ENCODE measurements around the gene RBCK1. TPM values are rescaled to one million over a fixed set of nuclear protein-coding genes. Genes with fewer than 3 reads are reported as not detected.
A peak's percentile ranks its signal among the peaks of the same experiment; 100 is the strongest.

Gene RBCK1
- total and polyA plus RNA-seq, 9 of the 15 experiments (the other 6 are each of a cell fraction or from before 2014, with no cell fraction given) = 5.9 to 59.3 (median 26.5) TPM

DNA sequence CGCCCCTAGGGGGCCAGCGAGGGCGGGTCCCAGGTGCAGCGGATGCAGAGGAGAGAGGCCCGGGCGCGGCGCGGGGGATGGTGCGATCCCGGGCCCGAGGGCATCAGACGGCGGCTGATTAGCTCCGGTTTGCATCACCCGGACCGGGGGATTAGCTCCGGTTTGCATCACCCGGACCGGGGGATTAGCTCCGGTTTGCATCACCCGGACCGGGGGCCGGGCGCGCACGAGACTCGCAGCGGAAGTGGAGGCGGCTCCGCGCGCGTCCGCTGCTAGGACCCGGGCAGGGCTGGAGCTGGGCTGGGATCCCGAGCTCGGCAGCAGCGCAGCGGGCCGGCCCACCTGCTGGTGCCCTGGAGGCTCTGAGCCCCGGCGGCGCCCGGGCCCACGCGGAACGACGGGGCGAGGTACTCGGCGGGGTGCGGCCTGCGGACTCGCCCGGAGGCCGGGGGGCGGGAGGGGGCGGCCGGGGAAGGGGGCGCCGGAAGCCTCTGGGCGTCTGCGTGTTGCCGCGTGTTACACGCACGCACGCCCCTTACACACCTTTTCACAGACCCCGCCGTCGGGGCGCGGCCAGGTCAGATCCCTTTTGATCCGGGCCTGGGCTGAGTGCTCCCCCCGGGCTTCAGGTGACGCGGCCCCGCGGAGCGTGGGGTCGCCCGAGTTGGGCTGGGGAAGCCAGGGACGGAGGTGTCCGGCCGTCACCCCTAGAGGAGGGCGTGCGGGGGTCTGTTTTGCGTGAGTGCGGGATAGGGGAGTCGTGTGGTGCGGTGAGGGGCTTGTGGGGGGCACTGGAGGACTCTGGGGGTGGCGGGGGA lies 27.1 kb upstream of the RBCK1 start (continued):
- TF ChIP-seq, protein P1, sequence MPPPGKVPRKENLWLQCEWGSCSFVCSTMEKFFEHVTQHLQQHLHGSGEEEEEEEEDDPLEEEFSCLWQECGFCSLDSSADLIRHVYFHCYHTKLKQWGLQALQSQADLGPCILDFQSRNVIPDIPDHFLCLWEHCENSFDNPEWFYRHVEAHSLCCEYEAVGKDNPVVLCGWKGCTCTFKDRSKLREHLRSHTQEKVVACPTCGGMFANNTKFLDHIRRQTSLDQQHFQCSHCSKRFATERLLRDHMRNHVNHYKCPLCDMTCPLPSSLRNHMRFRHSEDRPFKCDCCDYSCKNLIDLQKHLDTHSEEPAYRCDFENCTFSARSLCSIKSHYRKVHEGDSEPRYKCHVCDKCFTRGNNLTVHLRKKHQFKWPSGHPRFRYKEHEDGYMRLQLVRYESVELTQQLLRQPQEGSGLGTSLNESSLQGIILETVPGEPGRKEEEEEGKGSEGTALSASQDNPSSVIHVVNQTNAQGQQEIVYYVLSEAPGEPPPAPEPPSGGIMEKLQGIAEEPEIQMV (tag; conservative IDR thresholded peaks at IDR 0.05; ENCODE audit: low read depth) = peak; percentile 86
- peak; percentile 86 for TF ChIP-seq FIP1L1 (IDR thresholded peaks at IDR 0.05; ENCODE audit: low read depth, low read length, poor library complexity, severe bottlenecking)
- TF ChIP-seq BCLAF1 (IDR thresholded peaks at IDR 0.05; ENCODE audit: borderline replicate concordance in 1 of 2, control insufficient read depth in 1 of 2, low read depth in 2 of 2, low read length in 1 of 2) = no peak
- peak; percentile 100 for TF ChIP-seq SMAD4 (CRISPR knock-in tag; conservative IDR thresholded peaks at IDR 0.05)
- TF ChIP-seq, protein P2, sequence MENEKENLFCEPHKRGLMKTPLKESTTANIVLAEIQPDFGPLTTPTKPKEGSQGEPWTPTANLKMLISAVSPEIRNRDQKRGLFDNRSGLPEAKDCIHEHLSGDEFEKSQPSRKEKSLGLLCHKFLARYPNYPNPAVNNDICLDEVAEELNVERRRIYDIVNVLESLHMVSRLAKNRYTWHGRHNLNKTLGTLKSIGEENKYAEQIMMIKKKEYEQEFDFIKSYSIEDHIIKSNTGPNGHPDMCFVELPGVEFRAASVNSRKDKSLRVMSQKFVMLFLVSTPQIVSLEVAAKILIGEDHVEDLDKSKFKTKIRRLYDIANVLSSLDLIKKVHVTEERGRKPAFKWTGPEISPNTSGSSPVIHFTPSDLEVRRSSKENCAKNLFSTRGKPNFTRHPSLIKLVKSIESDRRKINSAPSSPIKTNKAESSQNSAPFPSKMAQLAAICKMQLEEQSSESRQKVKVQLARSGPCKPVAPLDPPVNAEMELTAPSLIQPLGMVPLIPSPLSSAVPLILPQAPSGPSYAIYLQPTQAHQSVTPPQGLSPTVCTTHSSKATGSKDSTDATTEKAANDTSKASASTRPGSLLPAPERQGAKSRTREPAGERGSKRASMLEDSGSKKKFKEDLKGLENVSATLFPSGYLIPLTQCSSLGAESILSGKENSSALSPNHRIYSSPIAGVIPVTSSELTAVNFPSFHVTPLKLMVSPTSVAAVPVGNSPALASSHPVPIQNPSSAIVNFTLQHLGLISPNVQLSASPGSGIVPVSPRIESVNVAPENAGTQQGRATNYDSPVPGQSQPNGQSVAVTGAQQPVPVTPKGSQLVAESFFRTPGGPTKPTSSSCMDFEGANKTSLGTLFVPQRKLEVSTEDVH (IDR thresholded peaks at IDR 0.05; ENCODE audit: low read depth, partially characterized antibody) = peak; percentile 46
- peak; percentile 72; the same call in 1 of the 2 replicates for TF ChIP-seq ZBTB33 (CRISPR knock-in tag; IDR thresholded peaks at IDR 0.05)
